Measurements from ENCODE around the gene SEMA3F. TPM values are rescaled to one million over a fixed set of nuclear protein-coding genes. Genes with fewer than 3 reads are reported as not detected.

SEMA3F gene
- total RNA-seq, 1 experiment from 2014 or later = 34.0 TPM

GRCh38 chr3:50204804-50205412 lies 49.8 kb downstream of the SEMA3F start, which contains the start of gene SLC38A3:
SLC38A3 (plus strand) TSS chr3:50205271; CDS start chr3:50214200, 8,929 bp downstream.
- Histone ChIP-seq H3K4me3 (no peak within 1 kb of the TSS; the same call in 1 of the 2 replicates), H3K4me1 (replicated peaks; ENCODE audit: insufficient read depth) (no peaks in the 10 kb centered on the region), H4K20me1 (ENCODE audit: insufficient read depth) (no peaks in the 10 kb centered on the region), H3K27me3 (ENCODE audit: insufficient read depth, low read depth) (peaks cover 21% of the 10 kb centered on the region; the same call in 1 of the 2 replicates), H3K4me2 (peak within 1 kb of the TSS; percentile 42; the same call in 1 of the 2 replicates), H3K36me3 (ENCODE audit: low read depth) (no peaks in the 10 kb centered on the region), H3K9me3 (ENCODE audit: insufficient read depth, low read depth) (no peaks in the 10 kb centered on the region), H3K9me2 (ENCODE audit: insufficient read depth) (no peaks in the 10 kb centered on the region), H3K27ac (no peak within 1 kb of the TSS), H2AFZ (no peak within 1 kb of the TSS), H3K79me2 (ENCODE audit: low read depth) (no peaks in the 10 kb centered on the region), H3F3A (ENCODE audit: insufficient read depth, low read depth) (no peaks in the 10 kb centered on the region)
- no peak for DNase-seq
- no TSS peak for BruUV-seq (replicated peaks)
- ChIA-PET CTCF (no interaction called here), POLR2A (ENCODE audit: unreplicated experiment) (no interaction called here)
- intact Hi-C loops (cut with micrococcal nuclease; ENCODE audit: unreplicated experiment) = no loop called here
- TF ChIP-seq EZH2 (IDR thresholded peaks at IDR 0.05; ENCODE audit: low read depth) = no peak
- no peak for TF ChIP-seq CTCF (conservative IDR thresholded peaks at IDR 0.05)

GRCh38 chr3:50205413-50206276 lies 50.5 kb downstream of the SEMA3F start:
- Histone ChIP-seq H3K9me2 (ENCODE audit: insufficient read depth) (no peaks in the 10 kb centered on the region), H3K4me3 (no peak overlapping the region; the same call in 1 of the 2 replicates), H3K4me1 (replicated peaks; ENCODE audit: insufficient read depth) (no peaks in the 10 kb centered on the region; the same call in 1 of the 2 replicates), H2AFZ (no peak overlapping the region), H3K9me3 (ENCODE audit: insufficient read depth, low read depth) (no peaks in the 10 kb centered on the region), H3K27ac (no peak overlapping the region), H3K4me2 (peak overlapping the region; percentile 42; the same call in 1 of the 2 replicates), H3K36me3 (ENCODE audit: low read depth) (no peaks in the 10 kb centered on the region), H3K79me2 (ENCODE audit: low read depth) (no peaks in the 10 kb centered on the region), H4K20me1 (ENCODE audit: insufficient read depth) (no peaks in the 10 kb centered on the region), H3F3A (ENCODE audit: insufficient read depth, low read depth) (no peaks in the 10 kb centered on the region), H3K27me3 (ENCODE audit: insufficient read depth, low read depth) (peaks cover 21% of the 10 kb centered on the region; the same call in 1 of the 2 replicates)
- DNase-seq = peak in 1 of 2 experiments; percentile 52
- ChIA-PET POLR2A (ENCODE audit: unreplicated experiment) (no interaction called here), CTCF (interaction anchor here (1.1 kb wide), 1 partner anchor 11 kb away, joined by 6 read pairs; no protein-coding TSS in a partner anchor)
- no peak; the same call in 1 of the 2 replicates for TF ChIP-seq EZH2 (IDR thresholded peaks at IDR 0.05; ENCODE audit: low read depth)
- no peak for TF ChIP-seq CTCF (conservative IDR thresholded peaks at IDR 0.05)
- no TSS peak for BruUV-seq (replicated peaks)
- intact Hi-C loops (cut with micrococcal nuclease; ENCODE audit: unreplicated experiment) = no loop called here

- Histone ChIP-seq H3K36me3 (ENCODE audit: low read depth) (no peaks in the 10 kb centered on the region), H3K4me2 (no peak overlapping the region), H3K9me2 (ENCODE audit: insufficient read depth) (no peaks in the 10 kb centered on the region), H4K20me1 (ENCODE audit: insufficient read depth) (no peaks in the 10 kb centered on the region), H2AFZ (no peak overlapping the region), H3K79me2 (ENCODE audit: low read depth) (no peaks in the 10 kb centered on the region), H3K27ac (no peak overlapping the region), H3K27me3 (ENCODE audit: insufficient read depth, low read depth) (peaks cover 21% of the 10 kb centered on the region; the same call in 1 of the 2 replicates), H3K4me1 (replicated peaks; ENCODE audit: insufficient read depth) (no peaks in the 10 kb centered on the region; the same call in 1 of the 2 replicates), H3K9me3 (ENCODE audit: insufficient read depth, low read depth) (no peaks in the 10 kb centered on the region), H3K4me3 (no peak overlapping the region), H3F3A (ENCODE audit: insufficient read depth, low read depth) (no peaks in the 10 kb centered on the region)
- POLR2A ChIA-PET (ENCODE audit: unreplicated experiment) = no interaction called here
- no peak for DNase-seq
- TF ChIP-seq CTCF (conservative IDR thresholded peaks at IDR 0.05) (no peak), EZH2 (IDR thresholded peaks at IDR 0.05; ENCODE audit: low read depth) (no peak)
- CTCF ChIA-PET = interaction anchor here (0.6 kb wide), 1 partner anchor 71 kb away, joined by 3 read pairs; no protein-coding TSS in a partner anchor
- intact Hi-C loops (cut with micrococcal nuclease; ENCODE audit: unreplicated experiment) = no loop called here
- BruUV-seq (replicated peaks) = no TSS peak
Measured at GRCh38 chr3:50207359-50208042, 52.4 kb downstream of the SEMA3F start.

All from PC-9 (cell line).